Ectodermal cell (in vitro differentiated cells): Measurements from ENCODE around the gene STAG1.
"Not testable (repeated sequence)": the region's sequence is repeated elsewhere in the genome, so short reads cannot be mapped to it uniquely, and the experiment has no call there.

ENCODE experiments used
- H3K27ac ChIP-seq: 2 replicates; pipeline ENCODE4 v1.7.0; 2013; ENCODE audit warnings: mild to moderate bottlenecking, low read depth, low read length; ENCODE audit not compliant: insufficient read depth, poor library complexity, severe bottlenecking
- H3K27me3 ChIP-seq: 2 replicates; pipeline ENCODE4 v1.7.0; 2013; ENCODE audit warnings: mild to moderate bottlenecking, low read length; ENCODE audit not compliant: insufficient read depth, control insufficient read depth, poor library complexity, severe bottlenecking
- H3K36me3 ChIP-seq: one replicate; pipeline ENCODE4 v1.7.0; 2013; ENCODE audit warnings: low read length; ENCODE audit not compliant: control insufficient read depth, insufficient read depth
- H3K4me1 ChIP-seq: one replicate; pipeline ENCODE4 v1.7.0; 2013; ENCODE audit warnings: low read length; ENCODE audit not compliant: control insufficient read depth, insufficient read depth
- H3K4me3 ChIP-seq: 2 replicates; pipeline ENCODE4 v1.7.0; 2013; ENCODE audit warnings: low read depth, low read length, control low read depth; ENCODE audit not compliant: insufficient read depth
- H3K9me3 ChIP-seq: 2 replicates; pipeline ENCODE4 v1.7.0; 2013; ENCODE audit warnings: mild to moderate bottlenecking, low read length, moderate library complexity; ENCODE audit not compliant: control insufficient read depth
- WGBS, 2 experiments: methylation state at CpG; one replicate each; pipeline ENCODE4 v1.1.7; 2013; ENCODE audit warnings: missing lambda C conversion rate in 2 of 2; 5-methylcytosine and 5-hydroxymethylcytosine counted together

Gene STAG1

DNA sequence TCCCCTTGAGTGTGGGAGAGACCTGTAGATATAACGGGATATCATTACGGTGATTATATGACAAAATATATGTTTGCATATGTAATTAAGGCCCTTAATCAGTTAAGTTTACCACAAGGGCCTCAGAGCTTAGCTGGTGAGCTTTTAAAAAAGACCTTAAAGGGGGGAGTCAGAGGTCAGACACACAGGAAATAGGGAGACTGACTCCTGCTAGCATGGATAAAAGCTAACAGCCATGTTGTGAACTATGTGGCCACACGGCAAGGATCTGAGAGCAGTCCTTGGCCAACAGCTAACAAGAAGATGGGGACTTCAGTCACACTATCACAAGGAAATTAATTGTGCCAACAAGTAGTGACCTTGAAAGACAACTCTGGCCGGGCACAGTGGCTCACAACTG, 3.1 kb downstream of the STAG1 start:
- H3K27ac ChIP-seq: no peak overlapping the region
- 68 to 77% methylated on average over 2 of the region's 4 CpGs for WGBS, 2 experiments
- H3K9me3 ChIP-seq: no peaks in the 10 kb centered on the region
- no peak overlapping the region for H3K4me3 ChIP-seq
- peaks cover 28% of the 10 kb centered on the region for H3K4me1 ChIP-seq
- H3K36me3 ChIP-seq: no peaks in the 10 kb centered on the region
- H3K27me3 ChIP-seq: no peaks in the 10 kb centered on the region

DNA sequence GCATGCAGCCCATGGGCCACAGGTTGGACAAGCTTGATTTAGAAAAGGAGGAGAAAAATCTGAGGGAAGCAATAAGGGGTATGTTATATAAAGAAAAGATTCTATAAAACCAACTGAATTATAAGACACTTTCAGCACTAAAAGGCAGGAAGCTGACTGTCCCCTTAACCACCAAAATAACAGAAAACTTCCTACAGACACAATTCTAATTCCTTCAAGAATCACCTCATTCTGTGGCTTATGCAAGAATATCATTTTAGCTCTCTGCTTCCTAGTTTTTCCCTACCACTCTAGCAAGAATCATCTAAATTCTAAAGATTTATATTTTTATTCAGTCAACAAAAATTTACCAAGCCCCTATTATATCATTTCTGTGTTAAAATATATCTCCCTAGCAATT, 6.3 kb downstream of the STAG1 start:
- no peak overlapping the region for H3K27ac ChIP-seq
- H3K4me1 ChIP-seq: peaks cover 19% of the 10 kb centered on the region
- no peaks in the 10 kb centered on the region for H3K27me3 ChIP-seq
- no peaks in the 10 kb centered on the region for H3K36me3 ChIP-seq
- no peaks in the 10 kb centered on the region for H3K9me3 ChIP-seq
- H3K4me3 ChIP-seq: no peak overlapping the region

DNA sequence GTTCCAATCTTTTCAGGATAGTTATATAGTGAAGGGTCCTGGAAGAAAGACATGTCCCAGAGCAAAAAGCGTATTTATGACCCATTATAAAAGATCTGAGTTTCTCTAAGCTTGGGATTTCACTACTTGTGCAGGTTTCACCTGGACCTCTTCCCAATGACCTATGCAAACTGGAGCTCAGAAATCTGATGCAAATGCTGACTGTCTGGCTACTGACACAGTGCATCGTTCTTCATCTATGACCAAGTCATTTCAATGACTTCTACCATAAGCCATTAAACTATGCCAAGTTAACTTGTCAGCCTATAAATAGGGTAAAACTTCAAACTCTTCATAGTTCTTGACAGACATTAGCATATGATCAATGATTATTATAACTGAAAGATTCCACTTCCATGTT, 11.1 kb downstream of the STAG1 start:
- H3K4me3 ChIP-seq: no peak overlapping the region
- H3K9me3 ChIP-seq: no peaks in the 10 kb centered on the region
- H3K4me1 ChIP-seq: peaks cover 8% of the 10 kb centered on the region
- no peaks in the 10 kb centered on the region for H3K27me3 ChIP-seq
- no peaks in the 10 kb centered on the region for H3K36me3 ChIP-seq
- no peak overlapping the region for H3K27ac ChIP-seq
- WGBS, 2 experiments: 97 to 99% methylated on average over 2 of the region's 2 CpGs

DNA sequence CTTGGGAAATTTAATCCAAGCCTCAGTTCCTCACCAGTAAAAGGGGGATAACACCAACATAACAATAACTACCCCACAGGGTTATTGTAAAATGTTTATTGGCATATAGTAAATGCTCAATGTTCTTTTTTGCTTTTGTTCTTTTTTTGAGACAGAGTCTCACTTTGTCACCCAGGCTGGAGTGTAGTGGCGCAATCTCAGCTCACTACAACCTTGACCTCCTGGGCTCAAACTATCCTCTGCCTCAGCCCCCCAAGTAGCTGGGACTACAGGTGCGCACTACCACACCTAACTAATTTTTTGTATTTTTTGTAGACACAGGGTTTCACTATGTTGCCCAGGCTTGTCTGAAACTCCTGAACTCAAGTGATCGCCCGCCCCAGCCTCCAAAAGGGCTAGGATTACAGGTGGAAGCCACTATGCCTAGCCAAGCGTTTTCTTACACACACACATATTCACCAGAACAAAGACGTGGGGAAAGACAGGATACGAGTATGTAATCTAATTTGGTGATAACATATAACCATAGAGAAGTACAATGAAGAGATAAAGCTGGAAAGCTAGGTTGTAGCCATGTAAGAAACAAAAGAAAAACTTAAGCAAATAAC, 11.7 kb downstream of the STAG1 start:
- Histone ChIP-seq H3K4me1 (peaks cover 8% of the 10 kb centered on the region), H3K27ac (no peak overlapping the region), H3K9me3 (no peaks in the 10 kb centered on the region), H3K27me3 (no peaks in the 10 kb centered on the region), H3K4me3 (no peak overlapping the region), H3K36me3 (no peaks in the 10 kb centered on the region)
- WGBS, 2 experiments: 95% methylated on average over 4 to 6 of the region's 7 CpGs

DNA sequence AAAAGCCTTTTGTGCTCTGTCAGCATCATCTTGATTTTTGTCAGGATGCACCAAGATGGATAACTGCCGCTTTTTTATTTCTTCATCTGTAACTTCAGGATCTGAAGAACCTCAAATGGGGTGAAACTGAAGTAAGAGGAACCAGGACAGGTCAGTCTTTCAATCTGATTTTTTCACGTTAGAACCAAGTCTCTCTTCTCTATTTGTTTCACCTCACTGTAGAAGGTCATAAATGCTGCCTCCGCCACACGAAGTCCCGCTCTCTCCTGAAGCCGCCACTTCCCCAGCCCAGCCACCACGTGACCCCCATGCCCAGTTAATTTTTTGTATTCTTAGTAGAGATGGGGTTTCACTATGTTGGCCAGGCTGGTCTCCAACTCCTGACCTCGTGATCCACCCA, 15.2 kb downstream of the STAG1 start:
- Histone ChIP-seq H3K27ac (peak overlapping the region; percentile 44), H3K4me1 (peaks cover 16% of the 10 kb centered on the region)
- H3K9me3 ChIP-seq, H3K27me3 ChIP-seq, H3K4me3 ChIP-seq, H3K36me3 ChIP-seq: not testable (repeated sequence)
- 85 to 89% methylated on average over 8 of the region's 8 CpGs for whole genome bisulfite sequencing, 2 experiments

DNA sequence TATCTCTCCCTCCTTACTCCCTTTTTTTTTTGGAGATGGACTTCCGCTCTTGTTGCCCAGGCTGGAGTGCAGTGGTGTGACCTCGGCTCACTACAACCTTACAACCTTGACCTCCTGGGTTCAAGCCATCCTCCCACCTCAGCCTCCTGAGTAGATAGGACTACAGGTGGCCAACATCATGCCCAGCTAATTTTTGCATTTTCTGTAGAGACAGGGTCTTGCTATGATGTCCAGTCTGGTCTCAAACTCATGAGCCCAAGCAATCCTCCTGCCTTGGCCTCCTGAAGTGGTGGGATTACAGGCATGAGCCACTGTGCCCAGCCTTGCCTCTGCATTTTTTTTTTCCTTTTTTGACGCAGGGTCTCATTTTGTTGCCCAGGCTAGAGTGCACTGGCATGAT, 17.1 kb downstream of the STAG1 start:
- no peaks in the 10 kb centered on the region for H3K36me3 ChIP-seq
- H3K4me1 ChIP-seq: peaks cover 16% of the 10 kb centered on the region
- 84 to 92% methylated on average over 3 of the region's 3 CpGs for WGBS, 2 experiments
- no peak overlapping the region for H3K4me3 ChIP-seq
- no peaks in the 10 kb centered on the region for H3K27me3 ChIP-seq
- H3K9me3 ChIP-seq: no peaks in the 10 kb centered on the region
- H3K27ac ChIP-seq: no peak overlapping the region

DNA sequence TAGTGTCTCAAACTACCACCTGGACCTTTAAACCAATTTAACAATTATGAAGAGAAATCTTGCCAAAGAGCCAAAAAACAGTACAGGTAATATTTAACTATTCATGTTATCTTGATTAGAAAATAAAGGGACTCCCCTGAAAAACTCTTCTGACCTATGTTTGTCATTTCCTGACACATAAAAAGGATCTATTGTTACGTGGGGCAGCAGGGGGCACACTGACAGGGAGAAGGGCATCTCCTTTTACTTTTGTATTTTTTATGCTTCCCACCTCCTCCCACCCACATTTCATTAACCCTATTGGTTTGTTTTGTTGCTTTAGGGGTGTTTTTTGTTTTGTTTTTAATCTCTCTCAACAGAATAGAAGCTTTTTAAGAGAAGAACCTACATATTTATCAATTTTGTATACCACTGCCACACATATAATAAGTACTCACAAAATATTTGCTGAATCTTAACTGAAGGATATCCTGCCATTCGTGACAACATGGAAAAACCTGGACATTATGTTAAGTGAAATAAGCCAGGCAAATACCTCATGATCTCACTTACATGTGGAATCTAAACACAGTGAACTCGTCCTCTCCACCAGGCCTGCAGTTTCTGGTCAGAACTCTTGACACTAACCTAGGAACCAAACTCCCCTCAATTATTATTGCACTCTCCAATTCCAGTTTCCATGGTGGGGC, 17.7 kb downstream of the STAG1 start:
- no peaks in the 10 kb centered on the region for H3K9me3 ChIP-seq
- no peak overlapping the region for H3K27ac ChIP-seq
- no peaks in the 10 kb centered on the region for H3K36me3 ChIP-seq
- peaks cover 16% of the 10 kb centered on the region for H3K4me1 ChIP-seq
- H3K27me3 ChIP-seq: no peaks in the 10 kb centered on the region
- 46 to 65% methylated on average over 3 of the region's 3 CpGs for WGBS, 2 experiments
- no peak overlapping the region for H3K4me3 ChIP-seq

DNA sequence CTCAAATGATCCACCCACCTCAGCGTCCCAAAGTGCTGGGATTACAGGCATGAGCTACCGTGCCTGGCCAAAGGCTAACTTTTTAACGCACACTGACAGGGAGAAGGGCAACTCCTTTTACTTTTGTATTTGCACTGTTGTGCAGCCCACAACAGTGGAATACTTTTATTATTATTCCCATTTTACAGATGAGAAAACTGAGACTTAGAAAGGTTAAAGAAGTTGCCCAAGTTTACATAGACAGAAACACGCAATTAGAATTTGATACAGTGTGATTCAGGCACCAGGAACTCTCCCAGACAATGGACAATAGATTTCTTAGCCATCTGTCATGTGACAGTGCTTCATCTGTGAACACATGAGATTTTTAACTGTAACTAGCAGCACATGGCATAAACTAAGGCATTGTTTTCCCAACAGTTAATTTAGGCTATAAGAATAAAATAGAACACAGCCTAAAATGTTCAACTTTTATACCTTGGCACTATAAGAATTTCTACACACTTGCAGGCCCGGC, 18.8 kb downstream of the STAG1 start:
- Histone ChIP-seq H3K27ac (no peak overlapping the region), H3K9me3 (no peaks in the 10 kb centered on the region), H3K4me1 (peaks cover 22% of the 10 kb centered on the region), H3K4me3 (no peak overlapping the region), H3K36me3 (no peaks in the 10 kb centered on the region), H3K27me3 (no peaks in the 10 kb centered on the region)
- 90 to 96% methylated on average over 5 of the region's 5 CpGs for whole genome bisulfite sequencing, 2 experiments

DNA sequence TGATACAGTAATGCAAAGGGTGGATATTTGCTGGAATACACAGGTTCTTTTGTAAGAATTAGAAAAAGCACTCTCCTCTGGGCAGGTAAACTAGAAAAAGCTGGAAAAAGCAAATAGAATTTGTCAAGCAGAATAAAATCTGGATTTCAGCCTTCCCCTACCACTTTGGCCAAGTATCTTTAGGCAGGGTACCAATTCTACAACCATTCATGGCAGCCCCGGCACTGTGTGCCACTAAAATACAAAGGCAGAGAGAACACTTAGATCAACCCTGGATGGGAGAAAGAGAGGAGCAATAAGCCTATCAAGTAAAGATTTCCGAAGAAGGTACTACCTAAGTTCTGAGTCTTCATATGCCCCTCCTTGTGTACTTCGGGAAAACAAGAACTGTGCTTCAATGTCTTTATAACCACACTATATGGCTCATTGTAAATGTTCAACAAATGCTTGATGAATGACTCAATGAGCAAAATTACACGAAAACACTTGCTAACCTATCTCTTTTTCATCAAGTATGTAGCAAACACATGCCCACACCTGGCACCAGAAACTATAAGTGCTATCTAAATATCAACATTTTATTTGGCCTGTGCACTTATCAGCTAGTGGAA, 20.8 kb downstream of the STAG1 start:
- WGBS, 2 experiments: 72 to 76% methylated on average over 4 of the region's 4 CpGs
- Histone ChIP-seq H3K27ac (no peak overlapping the region), H3K4me3 (no peak overlapping the region)

DNA sequence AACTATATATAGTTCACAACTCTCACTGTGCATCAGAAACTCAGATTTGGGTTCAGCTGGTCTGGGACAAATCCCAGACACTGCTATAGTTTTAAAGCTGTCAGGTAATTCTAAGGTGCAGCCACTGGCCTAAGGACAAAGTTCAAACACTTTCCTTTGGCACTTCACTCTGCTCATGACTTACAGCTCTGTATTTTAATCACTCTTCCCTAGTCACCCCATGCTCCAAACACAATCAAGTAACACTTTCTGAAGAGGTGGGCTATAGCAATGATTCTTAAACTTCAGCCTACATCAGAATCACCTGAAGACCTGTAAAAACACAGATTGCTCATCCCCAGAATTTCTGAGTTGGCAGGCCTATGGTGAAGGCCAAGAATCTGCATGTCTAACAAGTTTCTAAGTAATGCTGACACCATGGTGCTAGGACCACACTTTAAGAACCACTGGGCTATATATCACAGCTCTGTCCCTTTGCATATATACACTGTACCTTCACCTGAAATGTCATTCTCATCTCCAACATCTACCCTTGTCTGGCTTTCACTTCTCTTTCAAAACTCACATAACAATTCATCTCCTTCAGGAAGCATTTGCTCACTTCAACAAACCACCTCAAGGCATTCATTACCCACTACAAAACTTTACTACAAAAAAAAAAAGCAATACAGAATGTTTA, 21.4 kb downstream of the STAG1 start:
- Histone ChIP-seq H3K27me3 (no peaks in the 10 kb centered on the region), H3K27ac (no peak overlapping the region), H3K9me3 (no peaks in the 10 kb centered on the region), H3K36me3 (no peaks in the 10 kb centered on the region), H3K4me1 (peaks cover 15% of the 10 kb centered on the region), H3K4me3 (no peak overlapping the region)

More for the DNA sequence above, 20.8 kb downstream of the STAG1 start:
- peaks cover 15% of the 10 kb centered on the region for H3K4me1 ChIP-seq
- H3K27me3 ChIP-seq: no peaks in the 10 kb centered on the region
- H3K36me3 ChIP-seq: no peaks in the 10 kb centered on the region
- H3K9me3 ChIP-seq: no peaks in the 10 kb centered on the region
